HL-60 (cell line): ENCODE data around the gene DNAH14.

Experiments
- DNase-seq, 2 experiments: peaks; one replicate each; pipeline ENCODE4 v3.0.0-alpha.2; 2010 to 2020; ENCODE audit warnings: low read depth in 1 of 2, low spot score in 1 of 2
- H3K27ac ChIP-seq: fragments of 250-450 bp; sonication (Bioruptor Pico); replicated peaks from 2 replicates; pipeline ENCODE4 v1.5.1; 2020; ENCODE audit warnings: mild to moderate bottlenecking, moderate library complexity
- H3K27me3 ChIP-seq: fragments of 250-450 bp; sonication (Bioruptor Pico); 2 replicates; pipeline ENCODE4 v1.5.1; 2021; ENCODE audit warnings: mild to moderate bottlenecking, moderate library complexity; ENCODE audit not compliant: insufficient read depth, poor library complexity, severe bottlenecking
- H3K4me3 ChIP-seq: replicated peaks from 2 replicates; pipeline ENCODE4 v1.5.1; 2011; ENCODE audit warnings: mild to moderate bottlenecking, control low read depth, low read length; ENCODE audit not compliant: insufficient read depth
- GABPA ChIP-seq: IDR thresholded peaks from 2 replicates; pipeline ENCODE4 v1.6.1; 2012; ENCODE audit warnings: low read depth
- POLR2AphosphoS5 ChIP-seq: IDR thresholded peaks from 2 replicates; pipeline ENCODE4 v1.6.1; 2012; ENCODE audit warnings: low read depth
- SPI1 ChIP-seq: IDR thresholded peaks from 2 replicates; pipeline ENCODE4 v1.6.1; 2012; ENCODE audit warnings: low read depth, mild to moderate bottlenecking, borderline replicate concordance
- TF ChIP-seq, protein P1 (sequence below): IDR thresholded peaks from one replicate; pipeline ENCODE4 v1.5.1; 2011; ENCODE audit warnings: low read length, control low read depth, inconsistent platforms; ENCODE audit not compliant: insufficient read depth
- TF ChIP-seq, protein P2 (sequence below): IDR thresholded peaks from 2 replicates; pipeline ENCODE4 v1.6.1; 2012; ENCODE audit warnings: low read depth; ENCODE audit not compliant: insufficient replicate concordance

Gene DNAH14

DNA sequence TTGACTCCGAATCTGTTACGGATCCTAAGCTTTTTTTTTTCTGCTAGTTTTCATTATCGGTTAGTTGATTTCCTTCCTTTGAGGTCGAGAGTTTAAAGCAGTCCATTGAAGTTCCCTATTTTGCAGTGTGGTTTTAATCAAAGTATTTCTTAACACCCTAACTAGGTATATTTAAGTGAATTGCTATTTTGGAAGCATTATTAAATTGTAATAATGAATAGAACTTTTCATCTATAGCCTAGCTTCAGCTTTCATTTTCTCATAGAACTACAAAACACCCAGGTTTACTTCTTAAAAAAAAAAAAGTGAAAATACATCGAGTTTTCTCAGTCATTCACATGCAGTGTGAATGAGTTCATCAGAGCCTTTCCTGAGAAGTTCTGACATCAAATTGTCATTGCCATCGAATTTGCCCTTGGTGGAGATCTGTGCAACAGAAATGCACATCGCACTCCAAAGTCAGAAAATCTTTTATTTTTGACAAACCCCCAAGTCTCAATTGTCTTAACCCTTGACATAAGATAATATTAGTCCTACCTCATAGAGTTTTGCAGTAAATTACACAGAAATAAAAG, 499.5 kb downstream of the DNAH14 start:
- Histone ChIP-seq H3K4me3 (peak overlapping the region; percentile 87), H3K27ac (peak overlapping the region; percentile 87), H3K27me3 (no peaks in the 10 kb centered on the region)
- TF ChIP-seq SPI1 = peak; percentile 61; the same call in 1 of the 2 replicates
- no peak for TF ChIP-seq POLR2AphosphoS5
- no peak for DNase-seq

DNA sequence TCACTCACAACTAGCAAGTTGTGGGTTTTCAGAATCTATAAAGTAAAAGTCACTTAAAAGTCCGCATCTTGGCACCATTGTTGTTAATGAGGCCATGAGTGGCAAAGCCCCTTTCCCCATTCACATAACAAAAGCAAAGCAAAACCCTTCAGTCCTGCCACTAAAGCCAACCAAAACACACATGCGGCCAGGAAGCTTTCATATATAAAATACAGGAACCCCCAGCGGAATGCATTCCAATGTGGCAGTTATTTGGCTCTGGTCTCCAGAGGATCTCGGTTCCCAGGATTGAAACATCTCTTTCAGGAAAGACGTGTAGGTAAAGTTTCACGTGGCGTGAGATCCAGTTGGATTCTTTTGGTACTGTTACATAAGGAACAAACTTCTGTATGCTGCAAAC, 500.8 kb downstream of the DNAH14 start:
- TF ChIP-seq SPI1 = no peak
- TF ChIP-seq, protein P1, sequence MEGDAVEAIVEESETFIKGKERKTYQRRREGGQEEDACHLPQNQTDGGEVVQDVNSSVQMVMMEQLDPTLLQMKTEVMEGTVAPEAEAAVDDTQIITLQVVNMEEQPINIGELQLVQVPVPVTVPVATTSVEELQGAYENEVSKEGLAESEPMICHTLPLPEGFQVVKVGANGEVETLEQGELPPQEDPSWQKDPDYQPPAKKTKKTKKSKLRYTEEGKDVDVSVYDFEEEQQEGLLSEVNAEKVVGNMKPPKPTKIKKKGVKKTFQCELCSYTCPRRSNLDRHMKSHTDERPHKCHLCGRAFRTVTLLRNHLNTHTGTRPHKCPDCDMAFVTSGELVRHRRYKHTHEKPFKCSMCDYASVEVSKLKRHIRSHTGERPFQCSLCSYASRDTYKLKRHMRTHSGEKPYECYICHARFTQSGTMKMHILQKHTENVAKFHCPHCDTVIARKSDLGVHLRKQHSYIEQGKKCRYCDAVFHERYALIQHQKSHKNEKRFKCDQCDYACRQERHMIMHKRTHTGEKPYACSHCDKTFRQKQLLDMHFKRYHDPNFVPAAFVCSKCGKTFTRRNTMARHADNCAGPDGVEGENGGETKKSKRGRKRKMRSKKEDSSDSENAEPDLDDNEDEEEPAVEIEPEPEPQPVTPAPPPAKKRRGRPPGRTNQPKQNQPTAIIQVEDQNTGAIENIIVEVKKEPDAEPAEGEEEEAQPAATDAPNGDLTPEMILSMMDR = no peak
- no peak for TF ChIP-seq GABPA
- TF ChIP-seq, protein P2, sequence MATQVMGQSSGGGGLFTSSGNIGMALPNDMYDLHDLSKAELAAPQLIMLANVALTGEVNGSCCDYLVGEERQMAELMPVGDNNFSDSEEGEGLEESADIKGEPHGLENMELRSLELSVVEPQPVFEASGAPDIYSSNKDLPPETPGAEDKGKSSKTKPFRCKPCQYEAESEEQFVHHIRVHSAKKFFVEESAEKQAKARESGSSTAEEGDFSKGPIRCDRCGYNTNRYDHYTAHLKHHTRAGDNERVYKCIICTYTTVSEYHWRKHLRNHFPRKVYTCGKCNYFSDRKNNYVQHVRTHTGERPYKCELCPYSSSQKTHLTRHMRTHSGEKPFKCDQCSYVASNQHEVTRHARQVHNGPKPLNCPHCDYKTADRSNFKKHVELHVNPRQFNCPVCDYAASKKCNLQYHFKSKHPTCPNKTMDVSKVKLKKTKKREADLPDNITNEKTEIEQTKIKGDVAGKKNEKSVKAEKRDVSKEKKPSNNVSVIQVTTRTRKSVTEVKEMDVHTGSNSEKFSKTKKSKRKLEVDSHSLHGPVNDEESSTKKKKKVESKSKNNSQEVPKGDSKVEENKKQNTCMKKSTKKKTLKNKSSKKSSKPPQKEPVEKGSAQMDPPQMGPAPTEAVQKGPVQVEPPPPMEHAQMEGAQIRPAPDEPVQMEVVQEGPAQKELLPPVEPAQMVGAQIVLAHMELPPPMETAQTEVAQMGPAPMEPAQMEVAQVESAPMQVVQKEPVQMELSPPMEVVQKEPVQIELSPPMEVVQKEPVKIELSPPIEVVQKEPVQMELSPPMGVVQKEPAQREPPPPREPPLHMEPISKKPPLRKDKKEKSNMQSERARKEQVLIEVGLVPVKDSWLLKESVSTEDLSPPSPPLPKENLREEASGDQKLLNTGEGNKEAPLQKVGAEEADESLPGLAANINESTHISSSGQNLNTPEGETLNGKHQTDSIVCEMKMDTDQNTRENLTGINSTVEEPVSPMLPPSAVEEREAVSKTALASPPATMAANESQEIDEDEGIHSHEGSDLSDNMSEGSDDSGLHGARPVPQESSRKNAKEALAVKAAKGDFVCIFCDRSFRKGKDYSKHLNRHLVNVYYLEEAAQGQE = no peak
- TF ChIP-seq POLR2AphosphoS5 = no peak
- Histone ChIP-seq H3K27me3 (no peaks in the 10 kb centered on the region), H3K27ac (no peak overlapping the region), H3K4me3 (no peak overlapping the region)
- no peak for DNase-seq

- DNase-seq = no peak
- Histone ChIP-seq H3K27me3 (no peaks in the 10 kb centered on the region), H3K4me3 (no peak overlapping the region), H3K27ac (no peak overlapping the region)
- TF ChIP-seq GABPA (no peak), POLR2AphosphoS5 (no peak), SPI1 (no peak)
- TF ChIP-seq, protein P1 = no peak
- TF ChIP-seq, protein P2 = no peak
Measured at GRCh38 chr1:225431081-225431863, 501.8 kb downstream of the DNAH14 start.

DNA sequence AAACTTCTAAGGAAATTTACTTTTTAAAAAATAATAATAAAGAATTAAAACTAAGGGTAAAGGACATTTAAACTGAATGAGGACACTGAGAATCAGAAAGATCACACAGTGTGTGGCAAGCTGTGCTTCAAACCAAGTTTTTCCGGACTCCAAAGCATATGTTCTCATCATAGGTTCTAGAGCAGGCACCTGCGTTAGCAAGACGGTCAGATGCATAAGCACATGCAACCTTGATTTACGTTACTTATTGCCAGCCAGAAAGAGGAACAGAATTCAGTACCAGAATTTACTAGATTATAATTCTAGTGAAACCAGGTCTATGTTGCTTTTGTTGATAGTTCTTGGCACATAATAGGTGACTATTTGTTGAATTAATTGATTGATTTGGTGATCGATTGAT, 504.6 kb downstream of the DNAH14 start:
- H3K4me3 ChIP-seq = no peak overlapping the region

More for the DNA sequence above, 504.6 kb downstream of the DNAH14 start:
- TF ChIP-seq GABPA (no peak), POLR2AphosphoS5 (no peak), SPI1 (no peak)
- TF ChIP-seq, protein P2 = no peak
- TF ChIP-seq, protein P1 = no peak
- H3K27ac ChIP-seq = no peak overlapping the region
- no peaks in the 10 kb centered on the region for H3K27me3 ChIP-seq
- DNase-seq = no peak
